GM21367 (cell line): ENCODE measurements around the gene CFAP97D2.
"Not testable (repeated sequence)": the region's sequence is repeated elsewhere in the genome, so short reads cannot be mapped to it uniquely, and the experiment has no call there.

ENCODE experiments used
- ATAC-seq: cut with Tn5 transposase; IDR thresholded peaks from one replicate; pipeline ENCODE4 v1.9.1; 2021; ENCODE audit not compliant: unreplicated experiment

CFAP97D2 gene

GRCh38 chr13:114234266-114234644 lies 55.2 kb downstream of the CFAP97D2 start:
- ATAC-seq, result no peak

- peak; percentile 90 for ATAC-seq
These were observed 55.8 kb downstream of the CFAP97D2 start, which contains the start of gene CDC16 for GRCh38 chr13:114234645-114235421. Gene CDC16 (plus strand): TSS chr13:114234897. CDS start chr13:114235085, 188 bp downstream.

GRCh38 chr13:114235697-114236096 lies 56.6 kb downstream of the CFAP97D2 start:
- no peak for ATAC-seq

GRCh38 chr13:114236227-114236626 lies 57.2 kb downstream of the CFAP97D2 start:
- no peak for ATAC-seq

GRCh38 chr13:114237415-114238112 lies 58.5 kb downstream of the CFAP97D2 start:
- ATAC-seq, result no peak

- no peak for ATAC-seq
These were observed 62.9 kb downstream of the CFAP97D2 start for GRCh38 chr13:114241918-114242317.

- ATAC-seq, result no peak
These were observed 64.9 kb downstream of the CFAP97D2 start for GRCh38 chr13:114243971-114244370.

- ATAC-seq, result no peak
These were observed 65.6 kb downstream of the CFAP97D2 start for GRCh38 chr13:114244637-114245036.

GRCh38 chr13:114248011-114248410 lies 69.0 kb downstream of the CFAP97D2 start:
- no peak for ATAC-seq

- no peak for ATAC-seq
These were observed 70.0 kb downstream of the CFAP97D2 start for GRCh38 chr13:114249077-114249476.

GRCh38 chr13:114251639-114252440 lies 72.8 kb downstream of the CFAP97D2 start:
- not testable (repeated sequence) for ATAC-seq

- no peak for ATAC-seq
These were observed 77.5 kb downstream of the CFAP97D2 start for GRCh38 chr13:114256547-114256946.

- no peak for ATAC-seq
These were observed 78.0 kb downstream of the CFAP97D2 start for GRCh38 chr13:114257014-114257413.

- no peak for ATAC-seq
These were observed 79.5 kb downstream of the CFAP97D2 start for GRCh38 chr13:114258589-114258988.

- no peak for ATAC-seq
These were observed 80.3 kb downstream of the CFAP97D2 start for GRCh38 chr13:114259374-114259773.

- ATAC-seq, result no peak
These were observed 80.9 kb downstream of the CFAP97D2 start for GRCh38 chr13:114259974-114260373.

GRCh38 chr13:114260814-114261213 lies 81.8 kb downstream of the CFAP97D2 start:
- no peak for ATAC-seq

GRCh38 chr13:114261328-114261965 lies 82.4 kb downstream of the CFAP97D2 start:
- no peak for ATAC-seq

GRCh38 chr13:114263578-114263977 lies 84.5 kb downstream of the CFAP97D2 start:
- ATAC-seq, result no peak

GRCh38 chr13:114264313-114264712 lies 85.3 kb downstream of the CFAP97D2 start:
- ATAC-seq, result not testable (repeated sequence)
